GM18502 (cell line): ENCODE data around the gene ITPR2.
"Not testable (repeated sequence)": the region's sequence is repeated elsewhere in the genome, so short reads cannot be mapped to it uniquely, and the experiment has no call there.

Experiments
- ATAC-seq: cut with Tn5 transposase; IDR thresholded peaks from one replicate; pipeline ENCODE4 v1.9.1; 2021; ENCODE audit warnings: mild to moderate bottlenecking; ENCODE audit not compliant: unreplicated experiment, poor library complexity

Gene ITPR2

DNA sequence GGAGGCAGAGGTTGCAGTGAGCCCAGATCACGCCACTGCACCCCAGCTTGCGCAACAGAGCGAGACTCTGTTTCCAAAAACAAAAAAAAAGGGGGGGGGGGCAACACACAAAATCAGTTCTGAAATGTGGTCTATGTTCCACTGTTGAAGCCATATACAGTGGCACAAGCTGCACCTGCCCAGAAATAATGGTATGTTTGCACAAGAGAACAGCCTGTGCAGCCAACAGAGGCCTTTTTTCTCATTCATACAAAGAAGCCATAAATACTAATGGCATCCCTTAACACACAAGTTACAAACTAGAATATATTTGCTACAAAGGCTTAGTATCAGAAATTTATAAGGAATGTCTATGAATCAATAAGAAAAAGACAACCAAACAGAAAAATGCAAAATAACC lies 37.1 kb downstream of the ITPR2 start:
- ATAC-seq, result no peak

DNA sequence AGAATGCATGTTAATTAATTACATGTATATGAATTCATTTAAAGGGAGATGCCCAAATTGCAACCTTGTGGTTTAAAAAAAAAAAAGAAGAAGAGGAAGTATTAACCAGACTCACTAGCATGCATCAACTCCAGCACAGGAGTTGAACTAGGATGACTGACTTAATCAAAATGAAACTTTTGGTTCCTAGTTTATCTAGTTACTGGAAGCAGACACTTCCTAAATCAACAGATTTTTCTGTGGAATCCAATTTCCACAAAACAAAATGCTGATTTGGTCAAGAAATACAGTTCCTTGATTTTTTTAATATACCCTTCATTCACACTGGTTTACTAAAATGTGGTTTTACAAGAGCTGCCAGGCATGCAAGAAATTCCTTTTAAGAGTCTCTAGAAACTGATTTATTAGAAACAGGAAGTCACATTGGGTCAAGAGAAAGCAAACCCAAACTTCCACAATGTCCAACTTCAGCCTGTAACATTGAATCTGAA lies 41.6 kb downstream of the ITPR2 start:
- peak; percentile 80 for ATAC-seq

DNA sequence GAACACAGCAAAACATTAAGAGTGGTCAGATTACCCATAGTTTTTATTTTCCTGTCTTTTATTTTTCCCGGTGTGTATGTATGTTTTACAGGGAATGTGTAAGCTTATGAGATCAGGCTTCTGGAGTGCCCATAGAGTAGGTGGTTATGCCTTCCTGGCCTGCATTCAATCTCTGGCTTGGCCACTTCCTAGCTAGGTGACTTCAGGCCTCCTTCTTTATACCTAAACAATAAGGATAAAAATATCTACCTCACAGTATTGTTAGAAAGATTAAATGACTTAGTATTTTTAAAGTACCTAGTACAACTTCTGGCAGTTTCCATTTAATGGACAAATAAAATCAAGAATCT lies 42.4 kb downstream of the ITPR2 start:
- ATAC-seq, result no peak

DNA sequence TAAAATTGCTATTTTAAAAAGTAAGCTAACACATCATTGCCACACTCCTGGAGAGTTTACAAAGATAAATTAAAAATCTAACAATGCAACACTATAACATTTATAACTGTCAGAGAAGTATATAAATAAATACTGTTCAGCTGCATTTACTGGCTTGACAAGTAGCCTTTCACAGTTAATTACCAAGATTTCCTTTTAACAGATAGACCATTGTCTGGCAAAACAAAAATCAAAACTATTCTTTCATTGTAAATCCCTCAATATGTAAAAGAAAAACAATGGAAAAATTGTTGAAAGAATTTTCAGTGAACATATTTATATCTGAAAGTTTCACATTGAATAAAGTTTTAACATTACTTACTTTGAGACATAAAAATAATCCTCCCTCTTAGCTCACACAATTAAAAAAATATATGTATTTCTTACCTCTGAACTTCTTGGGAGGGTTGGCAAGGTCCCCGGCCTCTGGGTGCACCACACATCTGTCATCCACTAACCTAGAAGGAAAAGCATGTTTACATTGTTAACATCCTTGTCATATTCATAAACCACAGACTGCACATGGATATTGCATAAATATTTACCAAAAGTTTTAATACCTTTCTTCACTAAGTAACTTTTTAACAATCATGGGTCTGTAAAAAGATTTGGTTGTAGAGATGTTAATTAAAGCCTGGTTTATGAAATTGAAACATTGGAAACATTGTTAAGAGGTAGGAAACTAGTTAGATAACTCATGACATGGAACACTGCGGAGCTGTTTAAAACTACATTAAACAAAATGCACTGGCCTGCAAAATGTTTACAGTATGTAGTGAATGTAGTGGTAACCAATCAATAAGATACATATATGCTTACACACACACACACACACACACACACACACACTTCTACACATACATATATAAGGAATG lies 43.0 kb downstream of the ITPR2 start:
- ATAC-seq, result no peak

DNA sequence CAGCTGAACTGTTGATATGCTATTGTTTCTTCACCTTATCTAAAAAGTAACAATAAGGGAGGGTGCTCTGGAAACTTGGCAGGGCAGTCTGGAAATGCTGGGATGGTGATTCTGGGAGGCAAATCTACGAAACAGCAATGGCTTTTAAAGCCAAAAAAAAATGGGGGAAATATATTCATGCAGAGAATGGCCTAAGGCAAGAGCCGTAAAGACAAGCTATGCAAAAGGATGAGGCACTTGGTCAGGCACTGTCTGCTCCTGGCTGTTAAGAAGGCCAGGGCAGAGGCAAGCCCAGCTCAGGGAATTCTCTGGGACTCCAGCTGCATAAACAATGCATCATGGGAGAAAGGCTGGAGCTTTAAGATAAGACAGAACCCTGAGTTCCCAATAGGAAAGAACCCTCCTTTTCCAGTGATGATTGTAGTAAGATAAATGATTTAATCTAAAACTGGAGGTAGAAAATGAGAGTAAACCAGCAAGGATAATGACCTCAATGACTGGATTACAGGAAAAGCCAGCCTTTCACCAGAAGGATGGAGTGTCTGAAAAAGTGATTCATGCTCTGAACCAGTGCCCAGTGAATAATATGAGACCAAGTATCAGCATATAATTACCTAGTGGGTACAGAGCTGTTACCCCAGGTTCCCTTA lies 46.0 kb downstream of the ITPR2 start:
- no peak for ATAC-seq

DNA sequence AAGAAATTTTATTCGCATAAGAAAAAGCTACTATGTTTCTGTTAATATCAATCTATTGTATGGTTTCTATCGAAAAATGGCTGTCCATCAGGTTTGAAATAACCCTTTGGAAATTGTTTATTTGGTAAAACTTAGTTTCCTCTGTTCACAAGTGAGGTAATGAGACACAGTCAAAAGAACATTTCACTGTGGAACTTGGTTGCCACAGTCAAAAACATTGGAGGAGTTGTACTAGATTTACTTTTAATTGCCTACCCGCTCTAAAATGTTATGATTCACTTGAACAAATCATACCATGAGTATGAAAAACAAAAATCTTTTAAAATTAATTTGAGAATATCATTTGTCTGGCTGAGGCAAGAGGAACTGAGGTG lies 46.5 kb downstream of the ITPR2 start:
- ATAC-seq, result no peak

DNA sequence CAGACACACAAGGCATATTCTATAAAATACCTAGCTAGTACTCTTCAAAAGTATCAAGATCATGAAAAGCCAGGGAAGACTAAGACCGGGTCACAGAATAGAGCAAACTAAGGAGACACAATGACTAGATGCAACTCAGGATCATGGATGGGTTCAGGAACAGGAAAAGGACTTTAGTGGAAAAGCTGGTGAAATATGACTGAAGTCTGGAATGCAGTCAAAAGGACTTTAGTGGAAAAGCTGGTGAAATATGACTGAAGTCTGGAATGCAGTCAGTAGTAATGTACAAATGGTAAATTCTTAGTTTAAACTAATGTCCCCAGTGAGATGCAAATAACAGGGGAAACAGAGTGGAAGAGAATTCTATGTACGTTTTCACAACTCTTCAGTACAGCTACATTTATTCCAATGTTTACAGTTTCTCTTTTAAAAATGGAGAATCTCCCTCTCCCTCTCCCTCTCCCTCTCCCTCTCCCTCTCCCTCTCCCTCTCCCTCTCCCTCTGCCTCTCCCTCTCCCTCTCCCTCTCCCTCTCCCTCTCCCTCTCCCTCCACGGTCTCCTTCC lies 49.1 kb downstream of the ITPR2 start:
- not testable (repeated sequence) for ATAC-seq

DNA sequence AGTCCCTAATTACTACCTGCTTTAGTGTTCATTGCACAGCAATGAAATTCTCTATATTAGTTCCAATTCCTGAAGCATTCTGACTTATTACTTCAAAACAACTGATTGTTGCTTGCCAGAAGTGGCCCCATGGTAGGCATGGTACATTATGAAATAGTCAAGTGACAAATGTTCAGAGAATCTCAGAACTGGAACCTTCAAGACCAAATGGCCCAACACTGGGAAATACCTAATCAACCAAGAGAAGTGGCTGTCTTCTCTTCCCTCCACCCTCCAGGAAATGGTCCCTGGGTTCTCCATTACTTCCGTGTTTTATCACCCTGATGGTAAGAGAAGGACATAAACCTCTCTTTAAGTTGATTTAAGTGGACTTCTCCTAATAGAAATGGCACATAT lies 49.9 kb downstream of the ITPR2 start:
- no peak for ATAC-seq

DNA sequence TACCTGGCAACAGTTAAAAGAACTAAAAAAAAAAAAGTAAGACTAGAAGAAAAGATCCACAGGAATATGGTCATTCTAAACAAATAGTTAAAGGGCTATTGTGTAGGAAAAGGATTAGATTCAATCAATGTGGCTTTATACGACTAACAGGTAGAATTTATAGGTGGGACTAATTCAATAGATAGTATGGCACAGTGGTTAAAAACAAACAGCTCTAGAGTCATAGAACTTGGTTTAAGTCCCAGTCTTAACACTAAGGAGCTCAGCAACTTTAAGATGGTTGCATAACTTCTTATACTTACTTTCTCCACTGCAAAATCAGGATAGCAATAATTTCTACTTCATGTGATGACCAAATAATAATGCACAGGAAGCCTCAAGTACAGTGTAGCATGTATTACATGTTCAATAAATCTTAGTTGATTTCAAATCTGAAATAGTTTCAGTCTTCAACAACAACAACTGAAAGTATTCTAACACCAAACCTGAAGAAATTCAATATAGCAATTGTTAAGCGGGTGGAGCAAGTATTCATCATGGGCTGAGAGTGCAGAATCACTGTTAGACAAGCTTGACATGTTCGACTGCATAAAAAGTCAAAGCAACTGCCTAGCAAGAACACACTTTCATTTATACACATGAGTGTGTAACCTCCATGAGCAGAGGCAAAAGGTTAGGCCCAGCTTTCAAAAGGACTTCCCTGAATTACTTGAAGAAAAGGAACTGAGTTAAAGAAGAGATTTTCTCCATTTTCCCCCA lies 50.4 kb downstream of the ITPR2 start:
- no peak for ATAC-seq

DNA sequence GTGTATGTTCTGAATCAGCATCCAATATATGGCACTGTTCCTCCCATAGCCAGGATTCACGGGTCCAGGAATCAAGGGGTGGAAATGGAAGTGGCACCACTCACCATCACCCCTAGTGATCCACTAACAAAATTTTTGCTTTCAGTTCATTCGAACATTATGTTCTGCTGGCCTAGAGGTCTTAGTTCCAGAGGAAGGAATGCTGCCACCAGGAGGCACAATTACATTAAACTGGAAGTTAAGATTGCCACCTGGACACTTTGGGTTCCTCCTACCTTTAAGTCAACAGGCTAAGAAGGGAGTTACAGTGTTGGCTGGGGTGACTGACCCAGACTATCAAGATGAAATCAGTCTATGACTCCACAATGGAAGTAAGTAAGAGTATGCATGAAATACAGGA lies 52.3 kb downstream of the ITPR2 start:
- not testable (repeated sequence) for ATAC-seq

DNA sequence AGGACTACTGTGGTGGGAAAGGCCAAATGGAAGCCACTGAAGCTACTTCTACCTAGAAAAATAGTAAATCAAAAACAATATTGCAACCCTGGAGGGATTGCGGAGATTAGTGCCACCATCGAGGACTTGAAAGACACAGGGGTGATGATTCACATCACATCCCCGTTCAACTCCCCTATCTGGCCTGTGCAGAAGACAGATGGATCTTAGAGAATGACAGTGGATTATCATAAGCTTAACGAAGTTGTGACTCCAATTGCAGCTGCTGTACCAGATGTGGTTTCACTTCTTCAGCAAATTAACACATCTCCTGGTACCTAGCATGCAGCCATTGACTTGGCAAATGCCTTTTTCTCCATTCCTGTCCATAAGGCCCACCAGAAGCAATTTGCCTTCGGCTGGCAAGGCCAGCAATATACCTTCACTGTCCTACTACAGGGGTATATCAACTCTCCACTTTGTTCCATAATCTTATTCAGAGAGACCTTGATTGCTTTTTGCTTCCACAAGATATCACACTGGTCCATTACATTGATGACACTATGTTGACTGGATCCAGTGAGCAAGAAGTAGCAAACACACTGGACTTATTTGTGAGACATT lies 54.7 kb downstream of the ITPR2 start:
- ATAC-seq, result not testable (repeated sequence)

DNA sequence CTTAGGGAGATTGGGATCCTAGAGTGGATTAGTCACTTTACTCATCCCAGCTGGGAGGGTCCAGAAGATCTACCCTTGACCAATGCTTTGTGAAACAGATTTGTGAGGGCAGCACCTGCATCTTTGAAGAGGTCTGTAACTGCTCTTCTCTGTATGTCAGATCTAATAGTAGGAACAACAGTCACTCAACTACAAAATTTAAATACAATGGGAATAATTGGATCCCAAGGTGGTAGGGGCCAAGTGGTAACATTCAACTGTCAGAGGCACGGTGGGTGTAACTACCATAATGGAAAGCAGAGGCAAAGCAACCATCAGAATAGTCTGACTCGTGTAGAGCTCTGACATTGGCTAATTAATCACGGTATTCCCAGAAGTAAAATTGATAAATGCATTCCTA lies 55.8 kb downstream of the ITPR2 start:
- no peak for ATAC-seq

DNA sequence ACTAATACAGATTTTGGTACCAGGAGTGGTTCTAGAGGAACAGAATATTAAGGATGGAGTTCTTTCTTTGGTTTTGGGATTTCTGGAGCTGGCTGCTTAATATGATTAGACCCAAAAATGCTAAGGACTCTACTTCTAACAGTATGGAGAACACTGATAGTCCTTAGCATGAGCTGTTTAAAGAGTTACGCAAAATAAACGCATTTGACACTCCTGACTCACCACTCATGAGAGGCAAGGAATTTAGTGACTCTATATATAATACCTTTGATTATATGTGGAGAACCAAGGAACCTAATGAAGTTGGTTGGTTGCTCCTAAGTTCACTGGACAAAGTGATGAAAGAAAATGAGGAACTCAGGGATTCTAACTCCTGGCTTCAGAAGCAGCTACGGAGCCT lies 57.0 kb downstream of the ITPR2 start:
- not testable (repeated sequence) for ATAC-seq

DNA sequence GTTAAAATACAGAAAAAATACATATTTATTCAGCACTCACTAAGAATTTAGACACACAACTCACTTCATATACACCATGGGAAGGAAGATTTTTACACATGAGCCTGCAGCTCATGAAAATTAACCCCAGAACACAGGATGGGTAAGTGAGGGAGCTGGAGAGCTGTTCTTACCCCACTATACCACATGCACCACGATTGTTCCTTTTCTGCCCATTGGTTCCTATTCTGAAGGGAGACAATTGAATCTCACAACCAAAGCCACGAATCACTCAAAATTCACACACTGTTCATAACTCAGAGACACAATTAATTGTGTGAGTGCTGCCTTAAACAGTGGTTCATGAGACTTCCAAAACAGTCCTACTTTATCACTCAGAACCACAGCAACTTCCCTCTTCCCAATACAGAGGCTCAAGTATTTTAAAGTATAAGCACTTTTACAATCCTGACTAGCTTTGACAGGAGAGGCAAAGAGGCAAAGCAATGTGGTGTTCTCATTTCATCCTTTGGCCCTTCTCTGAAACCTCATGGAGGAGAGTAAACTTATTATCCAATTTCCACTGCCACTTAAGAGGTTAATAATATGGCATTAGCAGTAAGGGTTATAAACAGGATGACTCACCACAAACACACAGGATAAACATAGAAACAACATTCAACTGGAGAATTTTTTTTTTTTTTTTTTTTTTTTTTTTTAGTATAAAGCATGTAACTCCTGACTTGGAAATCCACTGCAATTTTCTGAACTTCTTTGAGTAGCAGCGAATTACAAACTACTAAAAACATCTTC lies 59.5 kb downstream of the ITPR2 start:
- ATAC-seq, result no peak

DNA sequence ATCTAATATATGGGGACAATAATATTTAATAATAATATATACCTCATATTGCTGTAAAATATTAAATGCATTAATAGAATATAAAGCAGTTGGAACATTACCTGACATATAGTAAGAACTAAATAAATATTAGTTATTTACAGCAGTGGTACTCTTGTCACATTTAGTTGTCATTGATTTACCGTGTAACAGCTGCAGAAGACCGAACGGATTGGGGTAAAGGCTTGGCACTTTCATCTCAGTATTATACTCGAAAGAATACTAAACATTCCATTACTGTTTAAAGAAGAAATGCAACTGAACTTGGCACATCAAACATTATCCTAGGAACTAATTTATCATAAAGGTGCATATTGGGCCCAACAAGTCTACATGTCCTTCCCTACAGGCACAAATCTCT lies 61.1 kb downstream of the ITPR2 start:
- ATAC-seq, result no peak

DNA sequence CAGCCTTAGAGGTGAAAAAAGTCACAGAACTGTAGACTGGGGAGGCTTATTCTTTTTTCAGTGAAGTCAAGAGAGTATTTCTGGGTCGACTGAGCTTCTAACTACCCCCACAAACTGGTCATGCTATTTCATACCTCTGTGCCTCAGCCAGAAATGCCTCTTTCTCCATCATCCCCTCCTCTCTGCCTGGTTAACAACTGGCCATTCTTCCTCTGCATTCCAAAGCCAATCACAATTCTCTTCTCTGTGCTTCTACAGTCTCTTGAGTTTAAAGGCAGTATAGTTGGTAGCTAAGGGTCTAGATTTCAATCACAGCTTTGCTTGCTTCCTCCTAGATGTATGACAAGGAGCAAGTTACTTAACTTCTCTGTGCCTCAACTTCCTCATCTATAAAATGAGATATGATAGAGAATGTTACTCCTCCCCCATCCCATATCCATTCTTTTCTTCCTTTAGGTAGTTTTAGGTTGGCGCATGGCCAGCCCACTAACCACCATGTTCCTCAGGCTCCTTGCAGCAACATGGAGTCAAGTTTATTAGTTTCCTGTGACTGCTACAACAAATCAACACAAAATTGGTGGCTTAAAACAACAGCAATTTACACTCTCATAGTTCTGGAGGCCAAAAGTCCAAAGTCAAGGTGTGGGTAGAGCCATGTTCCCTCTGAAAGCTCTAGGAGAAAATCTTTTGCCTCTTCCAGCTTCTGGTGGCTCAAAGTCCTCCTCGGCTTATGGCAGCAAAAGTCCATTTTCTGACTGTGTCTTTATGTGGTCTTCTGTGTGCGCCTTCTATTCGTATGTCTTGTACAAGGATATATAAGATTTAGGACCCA lies 62.5 kb downstream of the ITPR2 start:
- no peak for ATAC-seq

DNA sequence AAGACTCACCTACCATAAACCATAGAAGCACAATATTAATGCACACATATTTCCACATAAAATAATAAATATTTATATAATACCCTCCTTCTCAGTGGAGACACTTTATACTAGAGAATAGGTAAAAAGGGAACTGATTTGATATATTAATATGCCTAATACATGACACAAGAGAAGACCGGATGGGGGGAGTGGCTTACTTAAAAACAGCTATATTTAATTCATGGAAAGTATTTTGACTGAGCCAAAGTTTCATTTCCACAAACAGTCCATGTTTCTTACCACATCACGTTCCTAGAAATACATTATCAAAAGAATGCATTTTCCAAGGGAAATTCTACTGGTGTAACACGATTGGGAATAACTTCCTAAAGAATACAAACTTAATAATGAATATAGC lies 63.4 kb downstream of the ITPR2 start:
- ATAC-seq, result no peak
